Smooth muscle cell (in vitro differentiated cells): ENCODE results near the gene JMJD6. TPM values are rescaled to one million over a fixed set of nuclear protein-coding genes. Genes with fewer than 3 reads are reported as not detected.
A peak's percentile ranks its signal among the peaks of the same experiment; 100 is the strongest.

Experiments used
- DNase-seq: peaks from one replicate; lab custom pipeline; 2025; ENCODE audit not compliant: unreplicated experiment; lab: John Stamatoyannopoulos, UW
- H2AFZ ChIP-seq: fragments of 200-600 bp; sonication (generic); 2 replicates; pipeline ENCODE4 v1.6.0; 2016; ENCODE audit warnings: antibody characterized with exemption, low read depth, mild to moderate bottlenecking
- H3F3A ChIP-seq: fragments of 200-600 bp; sonication (generic); 2 replicates; pipeline ENCODE4 v1.6.0; 2017; ENCODE audit warnings: antibody characterized with exemption, low read depth
- H3K27ac ChIP-seq: fragments of 200-600 bp; sonication (generic); 2 replicates; pipeline ENCODE4 v1.5.1; 2016; ENCODE audit warnings: low read depth, mild to moderate bottlenecking
- H3K27me3 ChIP-seq: fragments of 200-600 bp; sonication (generic); 2 replicates; pipeline ENCODE4 v1.6.1; 2016; ENCODE audit warnings: low read depth, mild to moderate bottlenecking
- H3K36me3 ChIP-seq: fragments of 200-600 bp; sonication (generic); 2 replicates; pipeline ENCODE4 v1.5.1; 2016; ENCODE audit warnings: low read depth
- H3K4me1 ChIP-seq: fragments of 200-600 bp; sonication (generic); 2 replicates; pipeline ENCODE4 v1.5.1; 2016; ENCODE audit warnings: low read depth
- H3K4me2 ChIP-seq: fragments of 200-600 bp; sonication (generic); 2 replicates; pipeline ENCODE4 v1.6.0; 2016; ENCODE audit warnings: mild to moderate bottlenecking
- H3K4me3 ChIP-seq: fragments of 200-600 bp; sonication (generic); 2 replicates; pipeline ENCODE4 v1.5.1; 2016; ENCODE audit warnings: mild to moderate bottlenecking
- H3K79me2 ChIP-seq: fragments of 200-600 bp; sonication (generic); 2 replicates; pipeline ENCODE4 v1.6.0; 2016; ENCODE audit warnings: low read depth, mild to moderate bottlenecking
- H3K9ac ChIP-seq: fragments of 200-600 bp; sonication (generic); 2 replicates; pipeline ENCODE4 v1.6.0; 2016; ENCODE audit warnings: low read depth
- H3K9me3 ChIP-seq: fragments of 200-600 bp; sonication (generic); replicated peaks from 2 replicates; pipeline ENCODE4 v1.5.1; 2016; ENCODE audit warnings: low read depth
- H4K20me1 ChIP-seq: fragments of 200-600 bp; sonication (generic); 2 replicates; pipeline ENCODE4 v1.6.0; 2016; ENCODE audit warnings: low read depth
- WGBS: methylation state at CpG from one replicate; pipeline ENCODE4 v1.1.7; 2016; ENCODE audit warnings: low lambda C conversion rate; 5-methylcytosine and 5-hydroxymethylcytosine counted together
- polyA plus RNA-seq: library from polyadenylated mRNA; unstranded; fragments of >200 nt; fragmentation: Nextera tagmentation; extraction: Ambion mirVana; gene quantifications from 2 replicates; pipeline ENCODE4 v1.2.1, GENCODE V29; 2016
- total RNA-seq: library from RNA; depleted of rRNA; stranded (reverse); fragments of >200 nt; gene quantifications from 2 replicates; pipeline ENCODE4 v1.2.3, GENCODE V29; 2014
- TF ChIP-seq, protein P1 (sequence below): fragments of 200-600 bp; sonication (generic); IDR thresholded peaks from 2 replicates; pipeline ENCODE4 v1.5.1; 2017; ENCODE audit warnings: borderline replicate concordance, mild to moderate bottlenecking, antibody characterized with exemption; ENCODE audit not compliant: insufficient read depth, poor library complexity, severe bottlenecking

The JMJD6 gene
- total and polyA plus RNA-seq, 2 experiments from 2014 or later, result 32.7 to 54.7 TPM

DNA sequence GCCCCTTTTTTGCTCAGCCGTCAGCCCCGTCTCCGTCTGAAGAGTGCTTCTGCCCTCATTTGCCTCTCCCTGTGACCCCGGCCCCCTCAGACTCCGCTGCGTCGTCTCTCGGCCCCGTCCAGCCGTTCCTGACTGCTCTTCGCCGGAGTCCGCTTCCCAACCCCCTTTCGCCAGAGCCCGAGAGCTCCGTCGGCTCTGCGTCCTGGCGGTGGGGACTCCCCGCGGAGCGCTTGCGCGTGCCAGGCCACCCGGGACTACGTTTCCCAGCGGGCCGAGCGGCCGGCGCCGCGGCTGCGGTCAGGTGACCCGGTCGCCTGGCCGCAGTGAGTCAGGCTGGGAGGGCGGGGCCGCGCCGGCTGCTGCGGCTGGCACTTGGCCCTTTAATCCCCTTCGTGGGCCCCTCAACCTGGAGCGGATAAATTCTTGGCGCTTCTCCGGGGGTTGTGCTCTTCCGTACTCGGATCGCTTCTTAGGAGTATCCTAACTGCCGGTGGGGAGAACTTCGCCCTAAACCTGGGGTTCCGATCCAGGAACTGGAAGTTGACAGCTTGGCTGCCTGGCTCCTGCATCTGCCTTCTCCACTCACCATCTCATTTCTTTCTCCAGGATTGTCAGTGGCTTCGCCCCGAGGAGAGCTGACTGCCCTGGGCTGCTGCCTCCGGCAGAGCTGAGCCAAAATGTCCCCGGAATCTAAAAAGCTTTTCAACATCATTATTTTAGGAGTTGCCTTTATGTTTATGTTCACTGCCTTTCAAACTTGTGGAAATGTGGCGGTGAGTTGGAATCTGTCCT, 11.5 kb upstream of the JMJD6 start, which contains the start of gene MFSD11:
MFSD11 (plus strand) TSS at position 444 of the 792 bp plus-strand sequence; CDS start at position 678, 234 bp downstream.
- under 1% methylated on average over 57 of the region's 57 CpGs for WGBS
- Histone ChIP-seq H3K4me3 (peak within 1 kb of the TSS; percentile 91), H3F3A (peaks cover 31% of the 10 kb centered on the region), H3K9me3 (no peaks in the 10 kb centered on the region), H3K36me3 (no peaks in the 10 kb centered on the region), H4K20me1 (peaks cover 34% of the 10 kb centered on the region), H3K79me2 (peaks cover 61% of the 10 kb centered on the region), H3K27me3 (no peaks in the 10 kb centered on the region), H3K4me1 (peaks cover 37% of the 10 kb centered on the region), H3K9ac (peak within 1 kb of the TSS; percentile 91), H3K4me2 (peak within 1 kb of the TSS; percentile 95), H2AFZ (peak within 1 kb of the TSS; percentile 76), H3K27ac (peak within 1 kb of the TSS; percentile 96)
- DNase-seq, result peak; percentile 99
- TF ChIP-seq, protein P1, sequence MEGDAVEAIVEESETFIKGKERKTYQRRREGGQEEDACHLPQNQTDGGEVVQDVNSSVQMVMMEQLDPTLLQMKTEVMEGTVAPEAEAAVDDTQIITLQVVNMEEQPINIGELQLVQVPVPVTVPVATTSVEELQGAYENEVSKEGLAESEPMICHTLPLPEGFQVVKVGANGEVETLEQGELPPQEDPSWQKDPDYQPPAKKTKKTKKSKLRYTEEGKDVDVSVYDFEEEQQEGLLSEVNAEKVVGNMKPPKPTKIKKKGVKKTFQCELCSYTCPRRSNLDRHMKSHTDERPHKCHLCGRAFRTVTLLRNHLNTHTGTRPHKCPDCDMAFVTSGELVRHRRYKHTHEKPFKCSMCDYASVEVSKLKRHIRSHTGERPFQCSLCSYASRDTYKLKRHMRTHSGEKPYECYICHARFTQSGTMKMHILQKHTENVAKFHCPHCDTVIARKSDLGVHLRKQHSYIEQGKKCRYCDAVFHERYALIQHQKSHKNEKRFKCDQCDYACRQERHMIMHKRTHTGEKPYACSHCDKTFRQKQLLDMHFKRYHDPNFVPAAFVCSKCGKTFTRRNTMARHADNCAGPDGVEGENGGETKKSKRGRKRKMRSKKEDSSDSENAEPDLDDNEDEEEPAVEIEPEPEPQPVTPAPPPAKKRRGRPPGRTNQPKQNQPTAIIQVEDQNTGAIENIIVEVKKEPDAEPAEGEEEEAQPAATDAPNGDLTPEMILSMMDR, result no peak

DNA sequence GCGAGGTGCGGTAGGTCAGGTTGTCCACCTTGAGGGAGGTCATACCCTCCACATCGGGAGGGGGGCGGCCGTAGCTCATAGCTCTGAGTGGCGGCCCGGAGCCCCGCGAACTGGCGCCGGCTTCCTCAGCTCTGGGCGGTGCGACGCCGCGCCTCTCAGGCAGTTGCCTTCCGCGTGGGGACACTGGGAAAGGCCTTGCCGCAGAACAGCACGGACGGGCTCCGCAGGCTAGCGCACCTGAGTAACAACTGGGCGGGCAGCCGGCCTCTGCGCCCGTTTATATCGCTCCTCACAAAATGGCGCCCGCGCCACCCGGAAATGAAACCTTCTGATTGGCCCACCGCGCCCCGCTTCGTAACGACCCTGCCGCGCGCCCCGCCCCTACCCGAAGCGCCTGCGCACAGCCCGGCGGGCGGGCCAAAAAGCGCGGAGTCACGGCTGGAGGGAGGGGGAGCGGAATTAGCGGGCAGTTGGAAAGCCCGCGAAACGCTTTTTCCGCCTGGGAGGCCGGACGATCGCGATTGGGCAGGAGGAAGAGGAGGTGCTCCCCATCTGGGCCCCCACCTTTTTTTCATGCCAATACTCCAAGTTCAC, 10.8 kb upstream of the JMJD6 start, which contains the start of gene SRSF2:
SRSF2 (minus strand) TSS at position 250 of the 594 bp plus-strand sequence; CDS start at position 79, 171 bp downstream.
- Histone ChIP-seq H3K4me1 (peaks cover 37% of the 10 kb centered on the region), H3K9ac (peak within 1 kb of the TSS; percentile 91), H3K4me3 (peak within 1 kb of the TSS; percentile 91), H3K4me2 (peak within 1 kb of the TSS; percentile 95), H3K36me3 (no peaks in the 10 kb centered on the region), H3K27ac (peak within 1 kb of the TSS; percentile 96), H4K20me1 (peaks cover 41% of the 10 kb centered on the region), H2AFZ (peak within 1 kb of the TSS; percentile 76), H3K27me3 (no peaks in the 10 kb centered on the region), H3K79me2 (peaks cover 68% of the 10 kb centered on the region), H3F3A (peaks cover 38% of the 10 kb centered on the region), H3K9me3 (no peaks in the 10 kb centered on the region)
- TF ChIP-seq, protein P1, result no peak
- 1% methylated on average over 59 of the region's 60 CpGs for WGBS
- peak; percentile 99 for DNase-seq

DNA sequence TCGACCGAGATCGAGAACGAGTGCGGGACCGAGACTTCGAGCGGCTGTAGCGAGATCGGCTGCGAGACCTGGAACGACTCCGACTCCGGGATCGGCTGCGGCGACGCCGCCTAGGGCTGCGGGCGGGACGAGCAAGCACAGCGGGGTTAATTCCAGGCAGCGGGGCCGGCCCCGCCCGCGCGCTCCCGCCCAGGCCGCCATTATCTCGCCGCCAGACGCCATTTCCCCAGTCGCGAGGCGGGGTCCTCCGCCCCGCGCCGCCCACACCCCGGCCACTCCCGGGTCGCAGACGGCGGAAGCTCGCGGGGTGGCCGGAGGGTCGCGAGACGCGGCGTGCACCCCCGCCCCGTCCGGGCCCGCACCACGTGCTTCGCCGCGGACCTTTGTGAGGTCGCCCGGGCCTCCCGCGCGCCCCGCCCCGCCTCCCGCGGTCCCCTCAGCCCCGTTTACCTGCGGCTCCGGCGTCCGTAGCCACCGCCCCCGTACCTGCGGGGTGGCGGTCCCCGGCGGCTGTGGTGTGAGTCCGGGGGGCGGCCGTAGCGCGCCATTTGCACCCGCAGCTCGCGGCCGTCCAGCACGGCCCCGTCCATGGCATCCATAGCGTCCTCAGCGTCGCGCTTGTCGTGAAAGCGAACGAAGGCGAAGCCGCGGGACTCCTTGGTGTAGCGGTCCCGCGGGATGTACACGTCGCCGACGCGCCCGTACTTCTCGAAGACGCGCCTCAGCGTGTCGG, 10.1 kb upstream of the JMJD6 start:
- Histone ChIP-seq H3K9ac (peak overlapping the region; percentile 88), H3K27me3 (no peaks in the 10 kb centered on the region), H2AFZ (no peak overlapping the region), H3K4me1 (peaks cover 37% of the 10 kb centered on the region), H4K20me1 (peaks cover 48% of the 10 kb centered on the region), H3K9me3 (no peaks in the 10 kb centered on the region), H3K27ac (peak overlapping the region; percentile 96), H3K4me3 (peak overlapping the region; percentile 91), H3K79me2 (peaks cover 75% of the 10 kb centered on the region), H3K36me3 (no peaks in the 10 kb centered on the region), H3K4me2 (peak overlapping the region; percentile 95), H3F3A (peaks cover 40% of the 10 kb centered on the region)
- under 1% methylated on average over 70 of the region's 117 CpGs for WGBS
- TF ChIP-seq, protein P1, result no peak
- peak; percentile 39 for DNase-seq
